IMR-90 (cell line): ENCODE measurements around the gene TTC38. TPM values are rescaled to one million over a fixed set of nuclear protein-coding genes. Genes with fewer than 3 reads are reported as not detected.
A peak's percentile ranks its signal among the peaks of the same experiment; 100 is the strongest.

Experiments
- ATAC-seq: fragments of 200-7000 bp; cut with Tn5 transposase; 2 replicates; pipeline ENCODE4 v1.9.1; 2020; ENCODE audit warnings: low read depth, mild to moderate bottlenecking, moderate library complexity
- BruUV-seq: library from RNA; stranded (reverse); fragments of 400-500 nt; replicated peaks from 2 replicates; lab custom pipeline; 2021; lab: Mats Ljungman, UMichigan
- CTCF ChIA-PET: fragments of 300-600 bp; formaldehyde crosslinking; extraction: SDS; loops from one replicate; lab custom pipeline; 2021; ENCODE audit warnings: antibody characterized with exemption; lab: Yijun Ruan, JAX
- POLR2A ChIA-PET: fragments of 300-600 bp; sonication (Branson Sonifier 250); formaldehyde crosslinking; loops from one replicate; lab custom pipeline; 2022; ENCODE audit warnings: antibody characterized with exemption; ENCODE audit not compliant: unreplicated experiment; lab: Charles Lee
- DNase-seq: peaks from one replicate; pipeline ENCODE4 v3.0.0; 2013
- H2AFZ ChIP-seq: replicated peaks from 2 replicates; pipeline ENCODE3; 2013; ENCODE audit warnings: low read length, mild to moderate bottlenecking; ENCODE audit not compliant: poor library complexity
- H2AK5ac ChIP-seq: 2 replicates; pipeline ENCODE4 v1.6.1; 2013; ENCODE audit warnings: low read depth, low read length, inconsistent platforms
- H2AK9ac ChIP-seq: replicated peaks from 2 replicates; pipeline ENCODE3; 2013; ENCODE audit warnings: mild to moderate bottlenecking, low read depth, low read length, moderate library complexity; ENCODE audit not compliant: poor library complexity
- H2BK120ac ChIP-seq: 2 replicates; pipeline ENCODE4 v1.6.1; 2013; ENCODE audit warnings: low read depth, low read length, inconsistent platforms
- H2BK15ac ChIP-seq: 3 replicates; pipeline ENCODE4 v1.6.1; 2013; ENCODE audit warnings: low read depth, low read length, inconsistent platforms
- H2BK20ac ChIP-seq: 2 replicates; pipeline ENCODE4 v1.6.1; 2013; ENCODE audit warnings: low read depth, mild to moderate bottlenecking, inconsistent platforms, low read length, moderate library complexity
- H2BK5ac ChIP-seq: 2 replicates; pipeline ENCODE4 v1.6.1; 2013; ENCODE audit warnings: mild to moderate bottlenecking, low read depth, low read length, inconsistent platforms; ENCODE audit not compliant: poor library complexity, severe bottlenecking
- H3K14ac ChIP-seq: replicated peaks from 2 replicates; pipeline ENCODE4 v1.6.1; 2013; ENCODE audit warnings: low read depth, low read length, inconsistent platforms
- H3K18ac ChIP-seq: 2 replicates; pipeline ENCODE4 v1.6.1; 2013; ENCODE audit warnings: low read depth, low read length, control low read depth
- H3K23ac ChIP-seq: 2 replicates; pipeline ENCODE4 v1.6.1; 2013; ENCODE audit warnings: low read depth, low read length, inconsistent platforms
- H3K27ac ChIP-seq: 2 replicates; pipeline ENCODE4 v1.5.1; 2013; ENCODE audit warnings: mild to moderate bottlenecking, control low read depth, low read length; ENCODE audit not compliant: insufficient read depth
- H3K27me3 ChIP-seq: 2 replicates; pipeline ENCODE4 v1.6.1; 2013; ENCODE audit warnings: low read length; ENCODE audit not compliant: control insufficient read depth, insufficient read depth
- H3K36me3 ChIP-seq: 2 replicates; pipeline ENCODE4 v1.6.1; 2013; ENCODE audit warnings: low read length, mixed read lengths; ENCODE audit not compliant: control insufficient read depth, insufficient read depth
- H3K4ac ChIP-seq: 2 replicates; pipeline ENCODE4 v1.6.1; 2013; ENCODE audit warnings: low read depth, low read length, inconsistent platforms
- H3K4me1 ChIP-seq: 2 replicates; pipeline ENCODE4 v1.6.1; 2013; ENCODE audit warnings: low read length, mixed read lengths; ENCODE audit not compliant: control insufficient read depth, insufficient read depth
- H3K4me2 ChIP-seq: 2 replicates; pipeline ENCODE4 v1.6.1; 2013; ENCODE audit warnings: low read depth, mild to moderate bottlenecking, control low read depth, low read length, moderate library complexity
- H3K4me3 ChIP-seq: 2 replicates; pipeline ENCODE4 v1.5.1; 2013; ENCODE audit warnings: low read depth, mild to moderate bottlenecking, control low read depth, low read length, moderate library complexity; ENCODE audit not compliant: insufficient read depth
- H3K56ac ChIP-seq: 2 replicates; pipeline ENCODE4 v1.6.1; 2013; ENCODE audit warnings: low read length, inconsistent platforms; ENCODE audit not compliant: insufficient read depth; ENCODE audit errors: extremely low read depth
- H3K79me1 ChIP-seq, 2 experiments: 2 replicates each; pipeline ENCODE4 v1.6.1; 2013; ENCODE audit warnings: low read length in 2 of 2, inconsistent platforms in 1 of 2, low read depth in 1 of 2
- H3K9ac ChIP-seq: 2 replicates; pipeline ENCODE4 v1.6.1; 2013; ENCODE audit warnings: low read depth, low read length, control low read depth
- H3K9me1 ChIP-seq: 2 replicates; pipeline ENCODE4 v1.6.1; 2013; ENCODE audit warnings: low read length, inconsistent platforms; ENCODE audit not compliant: insufficient read depth
- H3K9me3 ChIP-seq: 2 replicates; pipeline ENCODE4 v1.6.1; 2013; ENCODE audit warnings: low read length; ENCODE audit not compliant: control insufficient read depth, insufficient read depth
- H4K20me1 ChIP-seq: 2 replicates; pipeline ENCODE4 v1.6.1; 2013; ENCODE audit warnings: low read length, inconsistent platforms; ENCODE audit not compliant: insufficient read depth
- H4K5ac ChIP-seq: 2 replicates; pipeline ENCODE4 v1.6.1; 2013; ENCODE audit warnings: mild to moderate bottlenecking, low read depth, low read length, control low read depth
- H4K8ac ChIP-seq, 2 experiments: 2 replicates each; pipeline ENCODE4 v1.6.1; 2013; ENCODE audit warnings: low read depth in 2 of 2, low read length in 2 of 2, control low read depth in 1 of 2, inconsistent platforms in 1 of 2
- H4K91ac ChIP-seq: 2 replicates; pipeline ENCODE4 v1.6.1; 2013; ENCODE audit warnings: low read depth, low read length, inconsistent platforms; ENCODE audit not compliant: insufficient read depth
- BHLHE40 ChIP-seq: fragments of 150-350 bp; IDR thresholded peaks from 2 replicates; pipeline ENCODE4 v1.6.1; 2016; ENCODE audit warnings: mild to moderate bottlenecking, low read depth, low read length
- CEBPB ChIP-seq: IDR thresholded peaks from 2 replicates; pipeline ENCODE4 v1.6.1; 2012; ENCODE audit warnings: low read depth, low read length, improper control_type of control experiment
- FOS ChIP-seq: fragments of 150-350 bp; IDR thresholded peaks from 2 replicates; pipeline ENCODE4 v1.6.1; 2016; ENCODE audit warnings: low read depth, low read length
- MAFK ChIP-seq: IDR thresholded peaks from 2 replicates; pipeline ENCODE4 v1.6.1; 2012; ENCODE audit warnings: low read depth, low read length, improper control_type of control experiment
- MAZ ChIP-seq: IDR thresholded peaks from 2 replicates; pipeline ENCODE4 v1.6.1; 2012; ENCODE audit warnings: low read depth, mild to moderate bottlenecking, low read length, improper control_type of control experiment, moderate library complexity, borderline replicate concordance
- MXI1 ChIP-seq: IDR thresholded peaks from 2 replicates; pipeline ENCODE4 v1.6.1; 2012; ENCODE audit warnings: low read depth, mild to moderate bottlenecking, low read length, moderate library complexity, borderline replicate concordance
- NFE2L2 ChIP-seq: fragments of 150-350 bp; IDR thresholded peaks from 2 replicates; pipeline ENCODE4 v1.6.1; 2016; ENCODE audit warnings: low read depth, mild to moderate bottlenecking, low read length
- POLR2A ChIP-seq: IDR thresholded peaks from 2 replicates; pipeline ENCODE4 v1.6.1; 2012; ENCODE audit warnings: mild to moderate bottlenecking, low read depth, low read length
- RCOR1 ChIP-seq: IDR thresholded peaks from 2 replicates; pipeline ENCODE4 v1.6.1; 2012; ENCODE audit warnings: mild to moderate bottlenecking, low read length, improper control_type of control experiment; ENCODE audit not compliant: insufficient replicate concordance
- RFX5 ChIP-seq: IDR thresholded peaks from 2 replicates; pipeline ENCODE4 v1.8.0; 2012; ENCODE audit warnings: low read depth, mild to moderate bottlenecking, low read length, moderate library complexity
- SMC3 ChIP-seq: fragments of 150-350 bp; IDR thresholded peaks from 2 replicates; pipeline ENCODE4 v1.6.1; 2016; ENCODE audit warnings: low read depth, mild to moderate bottlenecking, antibody characterized with exemption, low read length, moderate library complexity
- WGBS, 2 experiments: methylation state at CpG; one replicate each; pipeline versions ENCODE4 v1.1.5 to v1.1.7; 2013; ENCODE audit warnings: missing lambda C conversion rate in 2 of 2; ENCODE audit not compliant: insufficient read length in 1 of 2; ENCODE audit errors: extremely low coverage in 2 of 2; 5-methylcytosine and 5-hydroxymethylcytosine counted together
- dilution Hi-C: fragments of 300-500 bp; cut with HindIII; formaldehyde crosslinking; loops from one replicate; pipeline ENCODE4 v1.14.3; 2018; ENCODE audit warnings: low sequenced_read_pairs; ENCODE audit not compliant: unreplicated experiment
- in situ Hi-C: fragments of 300-500 bp; cut with MboI; formaldehyde crosslinking; loops from 3 replicates; pipeline ENCODE4 v1.14.3; 2019; ENCODE audit warnings: low sequenced_read_pairs, inconsistent platforms, mixed read lengths
- intact Hi-C: fragments of 100-400 bp; cut with micrococcal nuclease; formaldehyde crosslinking; loops from 2 replicates; pipeline ENCODE4 v1.10.0; 2022
- polyA plus RNA-seq, 3 experiments: library from polyadenylated mRNA; depleted of rRNA; stranded (reverse); fragments of >200 nt; gene quantifications; 2 replicates each; pipeline ENCODE4 v1.2.3, GENCODE V29; 2012; ENCODE audit warnings: low replicate concordance in 1 of 3
- total RNA-seq: library from RNA; depleted of rRNA; stranded (reverse); fragments of >200 nt; gene quantifications from 2 replicates; pipeline ENCODE4 v1.2.3, GENCODE V29; 2012
- TF ChIP-seq, protein P1 (sequence below): fragments of 150-350 bp; IDR thresholded peaks from 2 replicates; pipeline ENCODE4 v1.6.1; 2016; ENCODE audit warnings: low read depth, mild to moderate bottlenecking, low read length, moderate library complexity, borderline replicate concordance

TTC38 gene
- total and polyA plus RNA-seq, 2 of the 4 experiments (the other 2 are of a cell fraction), result 43.6 to 52.3 TPM

DNA sequence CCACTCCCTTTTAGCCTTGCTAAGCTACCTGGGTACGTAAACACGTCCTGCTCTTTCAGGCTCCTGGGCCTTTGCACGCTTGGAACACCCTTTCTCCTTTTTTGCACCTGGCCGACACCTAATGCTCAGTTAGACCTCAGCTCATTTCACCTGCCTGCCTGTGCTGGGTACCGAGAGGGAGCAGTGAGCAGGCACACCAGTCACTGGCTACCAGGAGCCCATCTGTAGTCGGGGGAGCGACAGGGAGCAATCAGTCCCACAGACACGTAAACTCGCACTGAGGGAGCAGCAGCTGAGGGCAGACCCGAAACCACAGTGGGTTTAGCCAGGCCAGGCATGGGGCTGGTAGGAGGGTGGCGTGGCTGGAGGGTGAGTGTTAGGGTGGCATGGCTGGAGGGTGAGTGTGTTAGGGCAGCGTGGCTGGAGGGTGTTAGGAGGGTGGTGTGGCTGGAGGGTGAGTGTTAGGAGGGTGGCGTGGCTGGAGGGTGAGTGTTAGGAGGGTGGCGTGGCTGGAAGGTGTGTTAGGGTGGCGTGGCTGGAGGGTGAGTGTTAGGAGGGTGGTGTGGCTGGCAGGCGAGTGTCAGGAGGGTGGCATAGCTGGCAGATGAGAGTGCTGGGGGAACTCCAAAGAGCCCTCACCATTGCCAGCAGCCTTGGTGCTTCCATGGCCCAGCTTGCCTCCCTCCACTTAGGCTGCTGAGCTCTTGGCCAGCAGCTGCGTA is 22.5 kb downstream of the TTC38 start:
- Histone ChIP-seq H3K9me3 (no peaks in the 10 kb centered on the region), H3K18ac (no peak overlapping the region), H3K23ac (no peak overlapping the region), H3K56ac (no peak overlapping the region), H3K36me3 (peaks cover 53% of the 10 kb centered on the region), H3K4ac (no peak overlapping the region), H2BK15ac (no peak overlapping the region), H3K27ac (no peak overlapping the region), H3K4me1 (no peaks in the 10 kb centered on the region), H3K27me3 (no peaks in the 10 kb centered on the region), H4K20me1 (no peaks in the 10 kb centered on the region), H3K9me1 (peaks cover 12% of the 10 kb centered on the region), H2BK20ac (no peak overlapping the region), H3K4me3 (no peak overlapping the region), H2AFZ (peak overlapping the region; percentile 29), H3K79me1 (peaks cover 0 to 3% of the 10 kb centered on the region in 2 experiments; a peak in 1 of 4 replicates), H4K5ac (no peak overlapping the region), H3K9ac (no peak overlapping the region), H2AK9ac (no peak overlapping the region), H4K91ac (no peak overlapping the region), H2BK5ac (no peak overlapping the region), H2AK5ac (no peak overlapping the region), H3K4me2 (no peak overlapping the region), H2BK120ac (no peak overlapping the region), H3K14ac (no peak overlapping the region), H4K8ac (no peak overlapping the region)
- dilution Hi-C loops, result no loop called here
- WGBS, 2 experiments, result 85% methylated on average over 8 of the region's 17 CpGs; no CpG with 5 or more reads in 1 of the 2 experiments
- BruUV-seq, result no TSS peak
- intact Hi-C loops, result no loop called here
- DNase-seq, result no peak
- CTCF ChIA-PET, result no interaction called here
- TF ChIP-seq RCOR1 (no peak), MXI1 (no peak), MAFK (no peak), BHLHE40 (no peak), SMC3 (no peak), NFE2L2 (no peak), CEBPB (no peak), MAZ (no peak), RFX5 (no peak), POLR2A (no peak), FOS (no peak)
- TF ChIP-seq, protein P1, sequence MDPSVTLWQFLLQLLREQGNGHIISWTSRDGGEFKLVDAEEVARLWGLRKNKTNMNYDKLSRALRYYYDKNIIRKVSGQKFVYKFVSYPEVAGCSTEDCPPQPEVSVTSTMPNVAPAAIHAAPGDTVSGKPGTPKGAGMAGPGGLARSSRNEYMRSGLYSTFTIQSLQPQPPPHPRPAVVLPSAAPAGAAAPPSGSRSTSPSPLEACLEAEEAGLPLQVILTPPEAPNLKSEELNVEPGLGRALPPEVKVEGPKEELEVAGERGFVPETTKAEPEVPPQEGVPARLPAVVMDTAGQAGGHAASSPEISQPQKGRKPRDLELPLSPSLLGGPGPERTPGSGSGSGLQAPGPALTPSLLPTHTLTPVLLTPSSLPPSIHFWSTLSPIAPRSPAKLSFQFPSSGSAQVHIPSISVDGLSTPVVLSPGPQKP, result no peak
- POLR2A ChIA-PET, result interaction anchor here (0.5 kb wide), 1 partner anchor 217 kb away, joined by 4 read pairs; no protein-coding TSS in a partner anchor
- ATAC-seq, result no peak
- in situ Hi-C loops, result no loop called here
